SK-N-SH treated with all-trans-retinoic acid at 6 μM for 48 hours (cell line): ENCODE data around the gene RPL28.

Experiments used
- ATAC-seq: fragments of 200-7000 bp; cut with Tn5 transposase; 3 replicates; pipeline ENCODE4 v1.9.1; 2020; ENCODE audit warnings: mild to moderate bottlenecking, moderate library complexity
- ARNTL ChIP-seq: fragments of 450-650 bp; formaldehyde crosslinking; IDR thresholded peaks from 2 replicates; pipeline ENCODE4 v1.5.0; 2020; ENCODE audit warnings: low read depth, mild to moderate bottlenecking, moderate library complexity, borderline replicate concordance
- BACH2 ChIP-seq: fragments of 250-450 bp; sonication (Bioruptor Pico); IDR thresholded peaks from 2 replicates; pipeline ENCODE4 v1.9.0; 2021; ENCODE audit warnings: mild to moderate bottlenecking, borderline replicate concordance
- CREB5 ChIP-seq: fragments of 250-450 bp; sonication (Bioruptor Pico); IDR thresholded peaks from 2 replicates; pipeline ENCODE4 v1.5.1; 2020; ENCODE audit warnings: low read depth, mild to moderate bottlenecking, moderate library complexity
- CSDC2 ChIP-seq: fragments of 250-450 bp; sonication (Bioruptor Pico); IDR thresholded peaks from 2 replicates; pipeline ENCODE4 v1.5.0; 2020; ENCODE audit warnings: mild to moderate bottlenecking, moderate library complexity
- CSRNP3 ChIP-seq: fragments of 250-450 bp; sonication (Bioruptor Pico); IDR thresholded peaks from 2 replicates; pipeline ENCODE4 v1.5.1; 2021; ENCODE audit warnings: mild to moderate bottlenecking, moderate library complexity
- ESRRG ChIP-seq: fragments of 250-450 bp; sonication (Bioruptor Pico); IDR thresholded peaks from 2 replicates; pipeline ENCODE4 v1.6.1; 2021; ENCODE audit warnings: mild to moderate bottlenecking
- ISL1 ChIP-seq: fragments of 250-450 bp; sonication (Bioruptor Pico); IDR thresholded peaks from 2 replicates; pipeline ENCODE4 v2.1.2; 2022; ENCODE audit warnings: mild to moderate bottlenecking, moderate library complexity
- PATZ1 ChIP-seq: fragments of 250-450 bp; sonication (Bioruptor Pico); IDR thresholded peaks from 2 replicates; pipeline ENCODE4 v1.8.0; 2020; ENCODE audit warnings: mild to moderate bottlenecking, moderate library complexity, borderline replicate concordance
- POU6F1 ChIP-seq: fragments of 250-450 bp; sonication (Bioruptor Pico); IDR thresholded peaks from 2 replicates; pipeline ENCODE4 v1.8.0; 2021; ENCODE audit warnings: low read depth, mild to moderate bottlenecking, moderate library complexity, borderline replicate concordance
- RARB ChIP-seq: fragments of 250-450 bp; sonication (Bioruptor Pico); IDR thresholded peaks from 2 replicates; pipeline ENCODE4 v1.8.0; 2021; ENCODE audit warnings: mild to moderate bottlenecking, moderate library complexity
- TOX ChIP-seq: fragments of 250-450 bp; sonication (Bioruptor Pico); IDR thresholded peaks from 2 replicates; pipeline ENCODE4 v1.8.0; 2021; ENCODE audit warnings: mild to moderate bottlenecking, moderate library complexity, borderline replicate concordance
- TSHZ2 ChIP-seq: fragments of 250-450 bp; sonication (Bioruptor Pico); IDR thresholded peaks from 2 replicates; pipeline ENCODE4 v1.5.0; 2020; ENCODE audit warnings: mild to moderate bottlenecking, moderate library complexity
- ZFP3 ChIP-seq: fragments of 250-450 bp; sonication (Bioruptor Pico); IDR thresholded peaks from 2 replicates; pipeline ENCODE4 v1.5.0; 2020; ENCODE audit warnings: mild to moderate bottlenecking, moderate library complexity
- ZFP30 ChIP-seq: fragments of 450-650 bp; formaldehyde crosslinking; IDR thresholded peaks from 2 replicates; pipeline ENCODE4 v1.5.0; 2022; ENCODE audit warnings: mild to moderate bottlenecking, moderate library complexity
- ZNF565 ChIP-seq: fragments of 450-650 bp; formaldehyde crosslinking; conservative IDR thresholded peaks from 2 replicates; pipeline ENCODE4 v1.5.0; 2020; ENCODE audit warnings: low read depth, mild to moderate bottlenecking, moderate library complexity

Gene RPL28

GRCh38 chr19:55391702-55392615 lies 6.2 kb downstream of the RPL28 start:
- no peak for TF ChIP-seq CSDC2 (CRISPR knock-in tag)
- TF ChIP-seq ESRRG (CRISPR knock-in tag) = no peak
- no peak for TF ChIP-seq BACH2 (CRISPR knock-in tag)
- ATAC-seq = peak; percentile 1; the same call in 2 of the 3 replicates

- peak; percentile 4; the same call in 2 of the 3 replicates for ATAC-seq
- TF ChIP-seq TOX (CRISPR knock-in tag) (no peak), PATZ1 (CRISPR knock-in tag) (no peak), POU6F1 (CRISPR knock-in tag) (no peak), TSHZ2 (CRISPR knock-in tag) (no peak), ISL1 (CRISPR knock-in tag) (no peak), ZFP30 (no peak), CREB5 (no peak), ZNF565 (CRISPR knock-in tag) (no peak), RARB (CRISPR knock-in tag) (no peak), ZFP3 (CRISPR knock-in tag) (no peak)
Measured at GRCh38 chr19:55392820-55393761, 7.4 kb downstream of the RPL28 start.

- TF ChIP-seq ISL1 (CRISPR knock-in tag) (no peak), CSRNP3 (CRISPR knock-in tag) (no peak), CREB5 (no peak), ARNTL (CRISPR knock-in tag) (no peak)
- no peak for ATAC-seq
Measured at GRCh38 chr19:55398200-55398925, 12.6 kb downstream of the RPL28 start.
